HG03108 (cell line): Measurements from ENCODE around the gene PATE2.

Experiments used
- ATAC-seq: cut with Tn5 transposase; IDR thresholded peaks from one replicate; pipeline ENCODE4 v1.9.1; 2021; ENCODE audit warnings: moderate library complexity; ENCODE audit not compliant: unreplicated experiment

The PATE2 gene

GRCh38 chr11:125778728-125779127 is at the start of gene PATE2:
Gene PATE2 (minus strand): TSS chr11:125778828. CDS start chr11:125778773, 55 bp downstream.
- ATAC-seq: no peak

GRCh38 chr11:125807909-125808308 is 29.3 kb upstream of the PATE2 start:
- ATAC-seq: no peak

GRCh38 chr11:125802387-125802786 is 23.8 kb upstream of the PATE2 start:
- no peak for ATAC-seq

GRCh38 chr11:125799808-125800207 is 21.2 kb upstream of the PATE2 start:
- no peak for ATAC-seq

GRCh38 chr11:125797641-125798040 is 19.0 kb upstream of the PATE2 start:
- no peak for ATAC-seq

- ATAC-seq: no peak
These were observed 12.2 kb upstream of the PATE2 start for GRCh38 chr11:125790825-125791224.

- ATAC-seq: no peak
These were observed 9.2 kb upstream of the PATE2 start, which contains the start of gene PATE3 for GRCh38 chr11:125787827-125788226. Gene PATE3 (plus strand): TSS chr11:125788127. CDS start chr11:125788152, 25 bp downstream.

- no peak for ATAC-seq
These were observed 6.0 kb upstream of the PATE2 start for GRCh38 chr11:125784678-125785077.

- ATAC-seq: no peak
These were observed 1.3 kb downstream of the PATE2 start for GRCh38 chr11:125777309-125777708.

- ATAC-seq: no peak
These were observed 5.1 kb downstream of the PATE2 start for GRCh38 chr11:125773516-125773915.

GRCh38 chr11:125772834-125773505 is 5.7 kb downstream of the PATE2 start:
- no peak for ATAC-seq

- no peak for ATAC-seq
These were observed 8.0 kb downstream of the PATE2 start for GRCh38 chr11:125770583-125770982.

- no peak for ATAC-seq
These were observed 10.1 kb downstream of the PATE2 start for GRCh38 chr11:125768336-125769046.

GRCh38 chr11:125766251-125766650 is 12.4 kb downstream of the PATE2 start:
- no peak for ATAC-seq

- ATAC-seq: no peak
These were observed 15.1 kb downstream of the PATE2 start for GRCh38 chr11:125763483-125763882.

GRCh38 chr11:125762445-125762844 is 16.2 kb downstream of the PATE2 start:
- no peak for ATAC-seq

GRCh38 chr11:125756050-125756449 is 22.6 kb downstream of the PATE2 start:
- ATAC-seq: no peak

- ATAC-seq: no peak
These were observed 28.0 kb downstream of the PATE2 start for GRCh38 chr11:125750629-125751028.

GRCh38 chr11:125745979-125746378 is 32.6 kb downstream of the PATE2 start, which contains the start of gene PATE1:
Gene PATE1 (plus strand): TSS chr11:125746279. CDS start chr11:125746305, 26 bp downstream.
- ATAC-seq: no peak

- no peak for ATAC-seq
These were observed 34.9 kb downstream of the PATE2 start for GRCh38 chr11:125743681-125744080.

GRCh38 chr11:125740617-125741016 is 38.0 kb downstream of the PATE2 start:
- ATAC-seq: no peak

GRCh38 chr11:125728969-125729368 is 49.7 kb downstream of the PATE2 start:
- no peak for ATAC-seq
